Prostate gland (tissue), 2 donors: ENCODE measurements around the gene IGF1R. TPM values are rescaled to one million over a fixed set of nuclear protein-coding genes. Genes with fewer than 3 reads are reported as not detected.

Experiments used
- DNase-seq: peaks from one replicate; pipeline ENCODE4 v3.0.0-alpha.2; 2019; ENCODE audit warnings: low spot score
- H3K27ac ChIP-seq, 2 donors: fragments of 200-600 bp; sonication (generic); 2 replicates each; pipeline ENCODE4 v1.5.1; 2017 to 2019
- H3K27me3 ChIP-seq: fragments of 200-600 bp; sonication (generic); replicated peaks from 2 replicates; pipeline ENCODE4 v1.5.1; 2019; ENCODE audit not compliant: insufficient read depth
- H3K36me3 ChIP-seq, 2 donors: fragments of 200-600 bp; sonication (generic); 1 replicate in 1 of 2; 2 replicates in 1 of 2; pipeline versions ENCODE4 v1.5.1 to v1.8.1; 2017 to 2019
- H3K4me1 ChIP-seq: fragments of 200-600 bp; sonication (generic); replicated peaks from 2 replicates; pipeline ENCODE4 v1.5.1; 2019
- H3K4me3 ChIP-seq, 2 donors: fragments of 200-600 bp; sonication (generic); 2 replicates each; pipeline ENCODE4 v1.5.1; 2017 to 2019
- H3K9me3 ChIP-seq: fragments of 200-600 bp; sonication (generic); 2 replicates; pipeline ENCODE4 v1.5.1; 2017
- CTCF ChIP-seq, 4 experiments: fragments of 200-600 bp in 2 of 4; fragments of 450-650 bp in 2 of 4; sonication (generic) in 2 of 4; IDR thresholded peaks; 1 replicate in 3 of 4; 2 replicates in 1 of 4; pipeline ENCODE4 v1.5.1; 2016 to 2019; ENCODE audit warnings: antibody characterized with exemption in 4 of 4, mild to moderate bottlenecking in 2 of 4, moderate library complexity in 2 of 4
- POLR2A ChIP-seq: fragments of 450-650 bp; IDR thresholded peaks from one replicate; pipeline ENCODE4 v1.6.1; 2016; ENCODE audit warnings: antibody characterized with exemption, mild to moderate bottlenecking
- POLR2AphosphoS5 ChIP-seq: sonication (generic); formaldehyde crosslinking; IDR thresholded peaks from one replicate; pipeline ENCODE4 v1.6.1; 2017; ENCODE audit warnings: antibody characterized with exemption
- WGBS: methylation state at CpG from one replicate; pipeline ENCODE4 v1.1.5; 2018; 5-methylcytosine and 5-hydroxymethylcytosine counted together
- intact Hi-C: fragments of 100-400 bp; cut with DNase I; formaldehyde crosslinking; loops from one replicate; pipeline ENCODE4 v1.14.2; 2022
- total RNA-seq, 2 donors: library from RNA; depleted of rRNA; stranded (reverse); fragments of >200 nt; gene quantifications; one replicate each; pipeline ENCODE4 v1.1.0, GENCODE V29; 2016

The IGF1R gene
- total RNA-seq, 2 donors from 2014 or later: 190 to 216 TPM

GRCh38 chr15:98737721-98738120 is 89.4 kb downstream of the IGF1R start:
- Histone ChIP-seq H3K36me3 (no peaks in the 10 kb centered on the region), H3K9me3 (no peaks in the 10 kb centered on the region), H3K4me1 (peaks cover 17% of the 10 kb centered on the region), H3K4me3 (no peak overlapping the region), H3K27me3 (no peaks in the 10 kb centered on the region), H3K27ac (no peak overlapping the region)
- intact Hi-C loops: no loop called here
- TF ChIP-seq POLR2AphosphoS5: no peak
- TF ChIP-seq CTCF (IDR thresholded peaks at IDR 0.05): no peak
- no peak for TF ChIP-seq POLR2A
- DNase-seq: no peak
- WGBS: 91% methylated on average over 7 of the region's 7 CpGs

- intact Hi-C loops: no loop called here
- no peaks in the 10 kb centered on the region for H3K27me3 ChIP-seq
- WGBS: 69% methylated on average over 9 of the region's 9 CpGs
- no peaks in the 10 kb centered on the region for H3K9me3 ChIP-seq
- DNase-seq: no peak
- H3K36me3 ChIP-seq: no peaks in the 10 kb centered on the region
- TF ChIP-seq POLR2AphosphoS5 (no peak), POLR2A (no peak), CTCF (IDR thresholded peaks at IDR 0.05) (no peak)
- H3K27ac ChIP-seq: no peak overlapping the region
- H3K4me1 ChIP-seq: peaks cover 17% of the 10 kb centered on the region
- H3K4me3 ChIP-seq: no peak overlapping the region
These were observed 90.5 kb downstream of the IGF1R start for GRCh38 chr15:98738689-98739401.

DNA sequence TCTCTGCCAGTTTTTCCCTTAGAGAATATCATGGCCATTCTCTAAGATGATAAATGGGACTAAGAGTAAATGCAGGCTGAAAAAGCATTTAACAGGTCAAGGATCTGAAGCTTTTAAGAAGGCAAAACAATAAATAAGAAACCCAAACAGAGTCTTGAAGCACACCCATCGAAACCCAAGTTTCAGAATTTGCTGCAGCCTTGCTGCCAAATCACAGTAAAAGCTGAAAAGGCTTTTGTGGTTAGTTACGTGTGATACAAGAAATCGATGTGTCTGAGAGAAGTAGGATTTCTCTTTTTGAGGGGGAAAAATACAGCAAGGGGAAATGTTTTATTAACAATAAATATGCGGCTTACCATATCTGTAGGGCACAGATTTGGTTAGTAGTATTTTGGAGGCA is 92.0 kb downstream of the IGF1R start:
- Histone ChIP-seq H3K27me3 (no peaks in the 10 kb centered on the region), H3K36me3 (no peaks in the 10 kb centered on the region), H3K4me1 (peaks cover 8% of the 10 kb centered on the region), H3K9me3 (no peaks in the 10 kb centered on the region), H3K27ac (no peak overlapping the region), H3K4me3 (no peak overlapping the region)
- intact Hi-C loops: no loop called here
- TF ChIP-seq POLR2AphosphoS5 (no peak), CTCF (IDR thresholded peaks at IDR 0.05) (no peak), POLR2A (no peak)
- WGBS: 77% methylated on average over 4 of the region's 4 CpGs
- DNase-seq: no peak

GRCh38 chr15:98740963-98741362 is 92.6 kb downstream of the IGF1R start:
- Histone ChIP-seq H3K27ac (no peak overlapping the region), H3K4me1 (peaks cover 6% of the 10 kb centered on the region), H3K27me3 (no peaks in the 10 kb centered on the region), H3K36me3 (no peaks in the 10 kb centered on the region), H3K9me3 (no peaks in the 10 kb centered on the region), H3K4me3 (no peak overlapping the region)
- 76% methylated on average over 4 of the region's 4 CpGs for WGBS
- DNase-seq: no peak
- intact Hi-C loops: no loop called here
- TF ChIP-seq POLR2AphosphoS5: no peak
- TF ChIP-seq CTCF (IDR thresholded peaks at IDR 0.05): no peak
- no peak for TF ChIP-seq POLR2A

DNA sequence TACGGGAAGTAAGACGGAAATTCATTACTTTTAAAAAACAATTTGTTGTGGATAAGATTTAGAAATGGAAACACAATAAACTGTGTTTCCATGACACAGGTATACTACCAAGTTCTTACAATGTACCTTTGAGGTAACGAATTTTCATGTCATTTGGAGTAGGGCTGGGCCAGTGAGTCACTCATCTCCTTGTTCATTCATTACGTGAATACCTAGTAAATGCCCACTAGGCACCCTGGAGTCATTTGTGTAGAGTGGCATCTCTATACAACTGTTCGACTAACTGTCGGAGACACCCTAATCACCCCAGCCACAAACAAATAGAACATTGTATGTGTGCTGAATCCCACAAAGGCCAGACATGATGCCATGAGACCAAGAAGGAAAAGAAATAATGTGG is 94.8 kb downstream of the IGF1R start:
- no peaks in the 10 kb centered on the region for H3K27me3 ChIP-seq
- no peak for DNase-seq
- no peak for TF ChIP-seq POLR2AphosphoS5
- no peak for TF ChIP-seq CTCF (IDR thresholded peaks at IDR 0.05)
- TF ChIP-seq POLR2A: no peak
- no peaks in the 10 kb centered on the region for H3K36me3 ChIP-seq
- 92% methylated on average over 6 of the region's 6 CpGs for WGBS
- no peak overlapping the region for H3K4me3 ChIP-seq
- H3K4me1 ChIP-seq: peaks cover 8% of the 10 kb centered on the region
- intact Hi-C loops: no loop called here
- no peaks in the 10 kb centered on the region for H3K9me3 ChIP-seq
- H3K27ac ChIP-seq: no peak overlapping the region
